Activated CD4-positive, alpha-beta T cell treated with anti-CD3 and anti-CD28 coated beads, Interleukin-2, amount 10 ng/mL, durations not matched to agents 7 days and 5 days (primary cell): Measurements from ENCODE around the gene MFN2. TPM values are rescaled to one million over a fixed set of nuclear protein-coding genes. Genes with fewer than 3 reads are reported as not detected.

Source experiments
- CTCF ChIA-PET: fragments of 350-600 bp; sonication (Branson Sonifier 250); formaldehyde crosslinking; loops from one replicate; lab custom pipeline; 2021; ENCODE audit warnings: antibody characterized with exemption; lab: Charles Lee
- POLR2A ChIA-PET: fragments of 350-600 bp; sonication (Branson Sonifier 250); formaldehyde crosslinking; loops from one replicate; lab custom pipeline; 2021; ENCODE audit warnings: antibody characterized with exemption; lab: Charles Lee
- DNase-seq: peaks from one replicate; pipeline ENCODE4 v3.0.0-alpha.2; 2020
- H3K27ac Mint-ChIP-seq: one replicate; pipeline ENCODE4 v1.8.0; 2021; ENCODE audit warnings: mild to moderate bottlenecking, moderate library complexity, mixed read lengths
- H3K27me3 Mint-ChIP-seq: one replicate; pipeline ENCODE4 v1.8.0; 2021; ENCODE audit warnings: mixed read lengths
- H3K36me3 Mint-ChIP-seq: one replicate; pipeline ENCODE4 v1.8.0; 2021; ENCODE audit warnings: low read depth, mixed read lengths
- H3K4me1 Mint-ChIP-seq: one replicate; pipeline ENCODE4 v1.8.0; 2021; ENCODE audit warnings: mixed read lengths
- H3K4me3 Mint-ChIP-seq: one replicate; pipeline ENCODE4 v1.8.0; 2021; ENCODE audit warnings: mild to moderate bottlenecking, moderate library complexity, mixed read lengths
- H3K9me3 Mint-ChIP-seq: one replicate; pipeline ENCODE4 v1.8.0; 2021; ENCODE audit warnings: mixed read lengths
- total RNA-seq, 2 experiments: library from RNA; stranded (reverse); gene quantifications; one replicate each; pipeline ENCODE4 v1.2.3, GENCODE V29; 2021

Gene MFN2
- total RNA-seq, 2 experiments from 2014 or later, result 46.3 to 60.3 TPM

DNA sequence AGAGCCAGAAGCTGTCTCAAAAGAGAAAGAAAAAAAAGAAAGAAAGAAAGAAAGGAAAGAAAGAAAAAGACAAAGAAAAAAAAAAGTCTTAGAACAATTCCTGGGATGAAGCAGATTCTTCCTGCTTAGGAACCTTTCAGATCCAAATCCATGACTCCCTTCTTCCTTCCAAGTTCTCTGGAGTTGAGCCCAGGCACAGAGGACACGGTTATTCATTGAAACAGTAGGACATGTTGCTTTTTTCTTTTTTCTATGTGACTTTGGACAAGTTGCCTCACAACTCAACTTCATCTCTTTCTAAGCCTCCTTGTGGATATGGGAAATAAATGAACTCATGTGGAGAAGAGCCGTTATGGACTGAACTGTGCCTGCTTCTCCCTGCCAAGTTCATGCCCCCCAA lies 68.1 kb downstream of the MFN2 start:
- ChIA-PET CTCF (interaction anchor here (0.8 to 2.6 kb wide), 2 partner anchors 10 to 11 kb away, joined by 3 to 16 read pairs; no protein-coding TSS in a partner anchor), POLR2A (no interaction called here)
- DNase-seq, result no peak
- H3K27me3 Mint-ChIP-seq, result no peaks in the 10 kb centered on the region
- peaks cover 25% of the 10 kb centered on the region for H3K4me1 Mint-ChIP-seq
- no peak overlapping the region for H3K27ac Mint-ChIP-seq
- H3K4me3 Mint-ChIP-seq, result no peak overlapping the region
- no peaks in the 10 kb centered on the region for H3K36me3 Mint-ChIP-seq
- no peaks in the 10 kb centered on the region for H3K9me3 Mint-ChIP-seq

DNA sequence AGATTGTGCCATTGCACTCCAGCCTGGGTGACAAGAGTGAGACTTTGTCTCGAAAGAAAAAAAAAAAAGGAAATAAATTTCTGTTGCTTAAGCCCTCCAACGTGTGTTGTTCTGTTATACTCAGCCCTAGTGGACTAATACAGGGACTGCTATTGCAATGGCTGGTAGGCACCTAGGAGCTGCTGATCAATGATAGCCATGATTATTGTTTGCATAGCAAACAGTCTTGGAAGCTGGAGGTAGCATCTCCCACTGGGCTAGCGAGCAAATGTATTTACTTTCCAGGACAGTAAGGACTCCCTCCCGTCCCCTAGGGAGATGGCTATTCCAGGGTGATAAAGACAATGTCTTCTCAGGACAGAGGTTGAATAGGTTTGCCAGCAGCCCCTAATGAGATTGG lies 69.4 kb downstream of the MFN2 start:
- H3K36me3 Mint-ChIP-seq, result no peaks in the 10 kb centered on the region
- CTCF ChIA-PET, result interaction anchor here (1.2 to 2.6 kb wide), 5 partner anchors 9 to 21 kb away, joined by 4 to 16 read pairs (median 6); no protein-coding TSS in a partner anchor
- H3K9me3 Mint-ChIP-seq, result no peaks in the 10 kb centered on the region
- no peak overlapping the region for H3K27ac Mint-ChIP-seq
- no peaks in the 10 kb centered on the region for H3K27me3 Mint-ChIP-seq
- peaks cover 22% of the 10 kb centered on the region for H3K4me1 Mint-ChIP-seq
- no peak for DNase-seq
- POLR2A ChIA-PET, result interaction anchor here (0.7 kb wide), 1 partner anchor 116 kb away, joined by 4 read pairs; no protein-coding TSS in a partner anchor
- H3K4me3 Mint-ChIP-seq, result no peak overlapping the region

DNA sequence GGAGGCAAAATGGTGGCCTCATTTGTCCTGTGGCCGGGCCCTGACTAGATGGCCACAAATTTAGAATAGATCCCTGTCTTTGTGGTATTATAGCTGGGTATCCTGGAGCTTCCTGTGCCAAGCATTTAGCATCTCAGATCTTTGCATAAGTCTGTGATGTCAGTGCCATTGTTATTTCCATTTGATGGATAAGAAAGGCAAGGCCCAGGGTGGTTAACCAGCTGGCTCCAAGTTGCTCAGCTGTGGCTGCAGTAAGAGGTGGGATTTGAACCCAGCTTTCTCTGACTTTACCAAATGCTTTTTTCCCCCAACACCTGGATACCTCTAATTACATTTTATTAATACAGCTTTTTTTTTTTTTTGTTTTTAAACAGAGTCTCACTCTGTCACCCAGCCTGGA lies 71.1 kb downstream of the MFN2 start:
- ChIA-PET CTCF (interaction anchor here (1.3 to 2.1 kb wide), 6 partner anchors 10 to 41 kb away, joined by 3 to 11 read pairs (median 8); no protein-coding TSS in a partner anchor), POLR2A (interaction anchor here (0.6 to 1.6 kb wide), 3 partner anchors 23 to 142 kb away, joined by 3 to 5 read pairs (median 4); partner anchors contain the start of gene MIIP)
- Mint-ChIP-seq H3K4me1 (peaks cover 20% of the 10 kb centered on the region), H3K36me3 (no peaks in the 10 kb centered on the region), H3K27me3 (no peaks in the 10 kb centered on the region), H3K9me3 (no peaks in the 10 kb centered on the region), H3K4me3 (no peak overlapping the region), H3K27ac (no peak overlapping the region)
- DNase-seq, result no peak

DNA sequence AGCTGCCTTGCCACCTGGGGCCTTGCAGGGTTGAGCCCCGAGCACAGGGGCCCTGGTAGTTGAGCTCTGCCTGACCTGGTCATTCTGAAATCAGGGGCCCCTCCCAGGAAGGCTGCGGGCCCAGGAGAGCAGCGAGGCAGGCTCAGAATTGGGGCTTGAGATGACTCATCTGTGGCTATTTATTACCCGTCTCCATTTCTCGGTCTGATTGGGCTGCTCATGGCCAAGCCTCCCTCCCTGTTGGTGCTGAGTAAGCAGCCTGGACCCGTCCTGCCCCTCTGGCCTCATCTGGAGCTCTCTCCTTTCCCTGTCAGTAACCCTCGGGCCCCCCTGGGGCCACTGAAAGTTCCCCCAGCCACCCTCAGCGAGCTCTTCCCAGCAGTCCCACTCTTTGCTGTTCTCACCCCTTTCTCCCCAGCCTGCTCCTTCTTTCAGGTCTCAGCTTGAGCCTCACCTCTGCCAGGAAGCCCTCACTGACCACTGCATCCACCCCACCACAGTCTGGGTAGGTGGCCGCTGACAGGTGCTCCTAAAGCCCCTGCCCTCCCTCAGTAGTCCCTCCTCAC lies 71.8 kb downstream of the MFN2 start:
- no peak for DNase-seq
- Mint-ChIP-seq H3K4me1 (peaks cover 27% of the 10 kb centered on the region), H3K27me3 (no peaks in the 10 kb centered on the region), H3K27ac (peak overlapping the region; percentile 41), H3K9me3 (no peaks in the 10 kb centered on the region), H3K4me3 (no peak overlapping the region), H3K36me3 (no peaks in the 10 kb centered on the region)
- ChIA-PET CTCF (interaction anchor here (0.7 to 2.1 kb wide), 9 partner anchors 11 to 41 kb away, joined by 3 to 11 read pairs (median 5); partner anchors contain the start of genes MIIP and TNFRSF8), POLR2A (interaction anchor here (0.8 to 1.6 kb wide), 2 partner anchors 33 to 143 kb away, joined by 4 to 5 read pairs; partner anchors contain the start of gene MIIP)

DNA sequence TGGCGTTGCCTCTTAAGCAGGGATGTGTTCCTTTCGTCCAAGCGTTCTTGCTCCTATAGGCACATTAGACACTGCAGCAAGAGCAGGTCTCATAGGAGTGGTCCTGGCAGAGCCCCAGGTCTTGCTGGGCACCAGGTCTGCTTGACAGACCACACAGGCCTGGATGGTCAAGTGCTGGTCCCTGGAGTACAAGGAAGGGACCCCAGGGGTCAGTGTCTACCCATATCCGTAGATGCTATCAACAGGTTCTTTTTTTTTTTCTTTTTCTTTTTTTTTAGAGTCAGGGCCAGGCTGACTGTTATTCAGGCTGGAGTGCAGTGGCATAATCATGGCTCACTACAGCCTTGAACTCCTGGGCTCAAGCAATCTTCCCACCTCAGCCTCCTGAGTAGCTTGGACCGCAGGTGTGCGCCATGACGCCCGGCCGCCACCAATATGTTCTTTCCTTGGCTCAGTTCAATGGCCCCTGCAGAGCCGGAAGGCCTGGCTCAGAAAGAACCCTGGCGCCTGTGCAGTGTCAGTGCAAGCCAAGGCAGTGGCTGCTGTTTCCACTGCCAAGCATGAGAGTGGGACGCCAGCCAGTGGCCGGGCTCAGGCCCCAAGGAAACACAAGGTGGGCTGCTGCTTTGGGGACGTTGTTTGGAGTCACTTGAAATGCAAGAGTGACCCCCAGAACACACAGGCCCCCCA lies 72.9 kb downstream of the MFN2 start:
- Mint-ChIP-seq H3K4me1 (peaks cover 36% of the 10 kb centered on the region), H3K4me3 (no peak overlapping the region), H3K27ac (no peak overlapping the region), H3K36me3 (no peaks in the 10 kb centered on the region), H3K9me3 (peaks cover 3% of the 10 kb centered on the region), H3K27me3 (no peaks in the 10 kb centered on the region)
- DNase-seq, result no peak
- ChIA-PET CTCF (interaction anchor here (1.7 kb wide), 1 partner anchor 42 kb away, joined by 4 read pairs; no protein-coding TSS in a partner anchor), POLR2A (no interaction called here)

DNA sequence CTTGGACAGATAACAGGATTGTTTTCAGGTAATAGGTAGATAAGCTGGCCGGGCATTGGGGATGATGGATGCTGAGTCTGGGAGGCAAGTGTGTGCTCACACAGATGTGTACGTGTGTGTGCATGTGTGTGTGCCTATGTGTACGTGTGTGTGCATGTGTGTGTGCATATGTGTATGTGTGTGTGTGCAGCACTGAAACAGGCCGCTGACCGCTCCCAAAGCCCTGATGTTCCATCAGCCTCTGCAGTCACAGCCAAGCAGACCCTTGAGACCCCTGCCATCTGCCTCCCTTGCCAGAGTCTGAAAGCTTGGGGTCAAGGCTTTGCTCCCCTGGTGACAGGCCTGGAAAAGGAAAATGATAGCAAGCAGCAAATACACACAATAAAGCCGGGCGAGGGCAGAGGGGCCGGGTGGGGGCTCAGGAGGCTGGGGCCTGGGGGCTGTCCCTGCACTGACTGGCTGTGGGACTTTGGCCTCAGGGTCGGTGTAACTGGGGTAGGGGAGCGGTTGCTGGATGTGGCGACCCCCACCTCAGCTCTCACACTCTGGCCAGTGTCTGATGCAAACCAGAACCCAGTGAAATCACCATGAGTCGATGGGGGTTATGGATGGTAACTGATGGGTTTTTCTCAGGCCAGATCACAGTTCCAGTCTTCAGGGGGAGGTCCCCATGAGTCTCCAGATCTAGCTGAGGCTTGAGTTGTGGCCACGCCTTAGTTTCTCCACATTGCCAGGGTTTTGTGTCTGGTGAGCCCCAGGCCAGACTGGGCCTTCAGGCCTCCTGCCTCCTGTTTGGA lies 73.7 kb downstream of the MFN2 start:
- ChIA-PET POLR2A (no interaction called here), CTCF (no interaction called here)
- peaks cover 3% of the 10 kb centered on the region for H3K9me3 Mint-ChIP-seq
- no peak overlapping the region for H3K27ac Mint-ChIP-seq
- H3K36me3 Mint-ChIP-seq, result no peaks in the 10 kb centered on the region
- H3K4me1 Mint-ChIP-seq, result peaks cover 42% of the 10 kb centered on the region
- no peaks in the 10 kb centered on the region for H3K27me3 Mint-ChIP-seq
- H3K4me3 Mint-ChIP-seq, result no peak overlapping the region
- DNase-seq, result no peak

DNA sequence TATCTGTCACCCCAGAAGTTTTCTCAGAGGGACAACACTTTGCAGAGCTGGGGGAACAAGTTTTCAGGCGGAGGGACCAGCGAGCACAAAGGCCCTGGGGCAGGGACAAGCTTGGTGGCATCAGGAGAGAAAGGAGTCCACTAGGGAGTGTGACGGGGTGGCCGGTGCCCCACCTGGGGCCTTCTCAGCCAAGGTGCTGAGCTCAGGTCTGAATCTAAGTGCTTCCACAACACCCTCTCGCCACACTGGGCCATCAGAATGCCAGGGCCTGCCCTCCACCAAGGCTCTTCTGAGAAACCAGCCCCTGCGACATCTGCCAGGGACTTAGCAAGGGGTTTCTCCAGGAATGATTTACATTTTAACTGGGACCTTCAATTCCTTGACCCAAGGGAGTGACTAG lies 75.0 kb downstream of the MFN2 start:
- no peaks in the 10 kb centered on the region for H3K27me3 Mint-ChIP-seq
- H3K27ac Mint-ChIP-seq, result no peak overlapping the region
- no peak for DNase-seq
- H3K4me3 Mint-ChIP-seq, result no peak overlapping the region
- ChIA-PET CTCF (interaction anchor here (1.2 to 1.5 kb wide), 2 partner anchors 25 to 145 kb away, joined by 3 to 4 read pairs; no protein-coding TSS in a partner anchor), POLR2A (no interaction called here)
- H3K36me3 Mint-ChIP-seq, result no peaks in the 10 kb centered on the region
- peaks cover 3% of the 10 kb centered on the region for H3K9me3 Mint-ChIP-seq
- peaks cover 47% of the 10 kb centered on the region for H3K4me1 Mint-ChIP-seq

DNA sequence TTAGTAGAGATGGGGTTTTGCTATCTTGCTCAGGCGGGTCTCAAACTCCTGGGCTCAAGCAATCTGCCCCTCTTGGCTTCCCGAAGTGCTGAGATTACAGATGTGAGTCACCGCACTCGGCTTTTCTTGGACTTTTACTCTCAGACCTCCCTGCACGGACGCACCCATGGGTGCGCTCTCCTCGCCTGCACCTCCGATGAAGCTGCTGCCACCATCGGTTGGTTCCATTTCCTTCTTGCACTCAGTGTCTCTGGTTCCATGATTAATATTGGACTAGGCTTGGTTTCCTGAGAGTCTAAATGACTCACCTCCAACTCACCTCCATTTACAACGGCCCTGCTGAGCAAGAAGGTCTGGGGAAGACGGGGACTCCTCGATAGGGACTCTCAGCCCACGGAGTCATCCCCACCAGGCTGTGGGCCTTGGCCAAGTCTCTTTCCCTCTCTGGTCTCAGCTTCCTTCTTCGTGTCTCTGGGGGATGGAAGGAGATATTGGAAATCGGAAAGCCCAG lies 76.1 kb downstream of the MFN2 start:
- H3K27ac Mint-ChIP-seq, result no peak overlapping the region
- no peak for DNase-seq
- H3K4me1 Mint-ChIP-seq, result peaks cover 46% of the 10 kb centered on the region
- ChIA-PET POLR2A (no interaction called here), CTCF (interaction anchor here (0.6 to 1.5 kb wide), 7 partner anchors 9 to 76 kb away, joined by 3 to 4 read pairs (median 3); no protein-coding TSS in a partner anchor)
- H3K4me3 Mint-ChIP-seq, result no peak overlapping the region
- H3K27me3 Mint-ChIP-seq, result no peaks in the 10 kb centered on the region
- H3K9me3 Mint-ChIP-seq, result peaks cover 3% of the 10 kb centered on the region
- H3K36me3 Mint-ChIP-seq, result no peaks in the 10 kb centered on the region

DNA sequence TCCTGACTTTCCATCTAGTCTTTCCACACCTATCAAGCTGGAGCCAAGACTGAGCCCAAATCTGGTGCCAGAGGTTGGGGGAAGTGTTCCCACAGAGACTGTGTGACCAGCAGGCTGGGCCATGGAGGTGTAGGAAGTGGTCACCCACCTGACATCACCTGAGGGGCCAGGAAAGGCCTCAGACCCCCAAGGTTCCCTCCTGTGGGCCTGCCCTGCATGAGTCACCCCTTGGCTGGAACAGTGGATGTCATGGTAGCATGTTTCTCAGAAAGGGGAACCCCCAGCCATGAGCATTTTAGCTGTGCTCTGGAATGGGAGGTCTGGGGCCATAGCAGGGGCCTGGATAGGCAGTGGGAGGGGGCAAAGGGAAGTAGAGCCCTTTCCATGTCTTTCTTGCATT lies 77.1 kb downstream of the MFN2 start:
- no peak for DNase-seq
- peaks cover 41% of the 10 kb centered on the region for H3K4me1 Mint-ChIP-seq
- no peak overlapping the region for H3K4me3 Mint-ChIP-seq

DNA sequence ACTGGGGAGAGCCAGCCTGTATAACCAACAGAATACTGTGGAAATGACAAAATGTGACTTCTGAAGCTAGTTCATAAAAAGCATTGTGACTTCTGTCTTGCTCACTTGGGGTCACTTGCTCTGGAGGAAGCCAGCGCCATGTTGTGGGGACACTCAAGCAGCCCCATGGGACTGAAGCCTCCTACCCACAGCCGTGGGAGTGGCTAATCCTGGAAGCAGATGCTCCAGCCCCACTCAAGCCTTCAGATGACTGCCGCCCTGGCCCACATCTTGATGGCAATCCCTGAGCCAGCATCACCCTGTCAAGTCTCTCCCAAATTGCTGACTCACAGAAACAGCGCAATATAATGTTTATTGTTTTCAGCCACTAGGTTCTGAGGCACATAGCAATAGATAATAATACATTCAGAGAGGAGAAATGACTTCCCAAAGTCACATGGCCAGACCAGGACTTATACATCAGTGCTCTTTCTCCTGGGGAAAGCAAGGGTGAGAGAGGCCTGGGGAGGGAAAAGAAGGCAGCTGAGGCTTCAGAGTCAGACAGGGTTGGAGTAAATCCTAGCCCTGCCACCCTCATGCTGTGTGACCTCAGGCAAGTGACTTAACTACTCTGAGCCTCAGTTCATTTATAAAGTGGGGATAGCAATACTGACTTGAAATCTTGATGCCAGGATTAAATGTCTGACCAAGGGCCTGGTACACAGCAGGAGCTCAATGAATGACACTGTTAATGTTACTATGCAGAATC lies 77.9 kb downstream of the MFN2 start:
- Mint-ChIP-seq H3K27ac (no peak overlapping the region), H3K27me3 (peaks cover 4% of the 10 kb centered on the region), H3K4me3 (no peak overlapping the region), H3K36me3 (peaks cover 2% of the 10 kb centered on the region), H3K4me1 (peaks cover 40% of the 10 kb centered on the region), H3K9me3 (peaks cover 3% of the 10 kb centered on the region)
- CTCF ChIA-PET, result interaction anchor here (1.0 to 3.4 kb wide), 6 partner anchors 9 to 21 kb away, joined by 3 to 16 read pairs (median 5); no protein-coding TSS in a partner anchor
- POLR2A ChIA-PET, result no interaction called here
- no peak for DNase-seq

More for the DNA sequence above, 77.1 kb downstream of the MFN2 start:
- Mint-ChIP-seq H3K36me3 (peaks cover 2% of the 10 kb centered on the region), H3K27me3 (no peaks in the 10 kb centered on the region), H3K9me3 (peaks cover 3% of the 10 kb centered on the region), H3K27ac (no peak overlapping the region)
- ChIA-PET POLR2A (no interaction called here), CTCF (interaction anchor here (1.0 to 3.4 kb wide), 4 partner anchors 8 to 20 kb away, joined by 3 to 16 read pairs (median 3); no protein-coding TSS in a partner anchor)

DNA sequence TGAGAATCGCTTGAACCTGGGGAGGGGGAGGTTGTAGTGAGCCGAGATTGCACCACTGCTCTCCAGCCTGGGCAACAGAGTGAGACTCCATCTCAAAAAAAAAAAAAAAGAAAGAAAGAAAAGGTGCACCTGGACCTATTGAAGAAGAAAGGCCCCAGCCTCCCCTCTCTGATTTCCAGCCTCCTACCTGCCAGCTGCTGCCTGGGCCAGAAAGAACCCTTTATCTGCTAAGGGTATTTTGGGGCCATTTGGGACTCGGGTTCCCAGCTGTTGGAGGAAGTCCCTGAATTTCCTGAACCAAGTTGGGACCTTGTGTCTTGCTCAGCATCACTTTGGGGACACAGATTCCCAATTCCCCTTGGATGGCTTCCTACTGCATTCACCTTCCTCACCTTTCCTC lies 79.0 kb downstream of the MFN2 start:
- POLR2A ChIA-PET, result interaction anchor here (0.6 kb wide), 1 partner anchor 45 kb away, joined by 3 read pairs; no protein-coding TSS in a partner anchor
- CTCF ChIA-PET, result interaction anchor here (0.7 to 3.4 kb wide), 5 partner anchors 10 to 151 kb away, joined by 4 to 16 read pairs (median 6); no protein-coding TSS in a partner anchor
- H3K36me3 Mint-ChIP-seq, result peaks cover 2% of the 10 kb centered on the region
- H3K27me3 Mint-ChIP-seq, result peaks cover 12% of the 10 kb centered on the region
- peaks cover 49% of the 10 kb centered on the region for H3K4me1 Mint-ChIP-seq
- DNase-seq, result no peak
- no peak overlapping the region for H3K4me3 Mint-ChIP-seq
- H3K9me3 Mint-ChIP-seq, result peaks cover 3% of the 10 kb centered on the region
- H3K27ac Mint-ChIP-seq, result no peak overlapping the region
